ENCODE results near the gene TNNT2.

The TNNT2 gene

GRCh38 chr1:201331166-201331565 lies 46.3 kb downstream of the TNNT2 start:
- no peak for DNase-seq

- DNase-seq, result no peak
Observed at GRCh38 chr1:201330541-201330940, 46.9 kb downstream of the TNNT2 start.

GRCh38 chr1:201329801-201330200 lies 47.7 kb downstream of the TNNT2 start:
- DNase-seq, result no peak

- no peak for DNase-seq
Observed at GRCh38 chr1:201329286-201329685, 48.2 kb downstream of the TNNT2 start.

GRCh38 chr1:201328576-201328975 lies 48.9 kb downstream of the TNNT2 start:
- no peak for DNase-seq

GRCh38 chr1:201327687-201328240 lies 49.7 kb downstream of the TNNT2 start:
- DNase-seq, result no peak

GRCh38 chr1:201326710-201327109 lies 50.8 kb downstream of the TNNT2 start:
- DNase-seq, result no peak

- no peak for DNase-seq
Observed at GRCh38 chr1:201325678-201326060, 51.8 kb downstream of the TNNT2 start.

GRCh38 chr1:201324821-201325677 lies 52.4 kb downstream of the TNNT2 start:
- no peak for DNase-seq

GRCh38 chr1:201324306-201324705 lies 53.2 kb downstream of the TNNT2 start:
- DNase-seq, result no peak

- DNase-seq, result no peak
Observed at GRCh38 chr1:201322653-201323510, 54.6 kb downstream of the TNNT2 start.

GRCh38 chr1:201321826-201322390 lies 55.6 kb downstream of the TNNT2 start:
- DNase-seq, result no peak

- no peak for DNase-seq
Observed at GRCh38 chr1:201320168-201320788, 57.2 kb downstream of the TNNT2 start.

GRCh38 chr1:201319631-201320030 lies 57.8 kb downstream of the TNNT2 start:
- no peak for DNase-seq

- DNase-seq, result no peak
Observed at GRCh38 chr1:201318504-201319340, 58.8 kb downstream of the TNNT2 start.

- DNase-seq, result no peak
Observed at GRCh38 chr1:201317551-201317950, 59.9 kb downstream of the TNNT2 start.

- DNase-seq, result no peak
Observed at GRCh38 chr1:201316556-201316955, 60.9 kb downstream of the TNNT2 start.

GRCh38 chr1:201313086-201313485 lies 64.4 kb downstream of the TNNT2 start:
- no peak for DNase-seq

- DNase-seq, result no peak
Observed at GRCh38 chr1:201312298-201312697, 65.2 kb downstream of the TNNT2 start.

GRCh38 chr1:201311356-201312011 lies 66.0 kb downstream of the TNNT2 start:
- no peak for DNase-seq

- DNase-seq, result no peak
Observed at GRCh38 chr1:201310986-201311355, 66.5 kb downstream of the TNNT2 start.
